GM23338 (cell line): Measurements from ENCODE around the gene PXDN. TPM values are rescaled to one million over a fixed set of nuclear protein-coding genes. Genes with fewer than 3 reads are reported as not detected.

Experiments
- ATAC-seq: fragments of 200-7000 bp; cut with Tn5 transposase; 3 replicates; pipeline ENCODE4 v1.9.1; 2020
- DNase-seq: peaks from one replicate; pipeline ENCODE4 v3.0.0-alpha.2; 2015; ENCODE audit warnings: low spot score
- H2AFZ ChIP-seq: fragments of 200-600 bp; sonication (generic); 2 replicates; pipeline ENCODE4 v1.8.0; 2016; ENCODE audit warnings: antibody characterized with exemption, mild to moderate bottlenecking, moderate library complexity
- H3F3A ChIP-seq: fragments of 200-600 bp; sonication (generic); replicated peaks from 2 replicates; pipeline ENCODE4 v1.8.0; 2017; ENCODE audit warnings: antibody characterized with exemption, mixed run types, low read depth
- H3K27ac ChIP-seq: fragments of 200-600 bp; sonication (generic); 2 replicates; pipeline ENCODE4 v1.6.1; 2016; ENCODE audit warnings: low read depth
- H3K27me3 ChIP-seq: fragments of 200-600 bp; sonication (generic); 2 replicates; pipeline ENCODE4 v1.8.0; 2016; ENCODE audit warnings: mild to moderate bottlenecking, mixed run types, moderate library complexity; ENCODE audit not compliant: insufficient read depth
- H3K36me3 ChIP-seq: fragments of 200-600 bp; sonication (generic); 2 replicates; pipeline ENCODE4 v1.8.0; 2016; ENCODE audit warnings: mild to moderate bottlenecking; ENCODE audit not compliant: insufficient read depth
- H3K4me1 ChIP-seq: fragments of 200-600 bp; sonication (generic); 2 replicates; pipeline ENCODE4 v1.8.0; 2016; ENCODE audit warnings: mild to moderate bottlenecking, moderate library complexity; ENCODE audit not compliant: insufficient read depth
- H3K4me2 ChIP-seq: fragments of 200-600 bp; sonication (generic); 2 replicates; pipeline ENCODE4 v1.7.1; 2017; ENCODE audit warnings: mixed run types
- H3K4me3 ChIP-seq: fragments of 200-600 bp; sonication (generic); 2 replicates; pipeline ENCODE4 v1.6.1; 2016; ENCODE audit warnings: mixed run types
- H3K79me2 ChIP-seq: fragments of 200-600 bp; sonication (generic); replicated peaks from 2 replicates; pipeline ENCODE4 v1.8.0; 2017; ENCODE audit warnings: mild to moderate bottlenecking; ENCODE audit not compliant: insufficient read depth
- H3K9me2 ChIP-seq: fragments of 200-600 bp; sonication (generic); 2 replicates; pipeline ENCODE4 v1.8.0; 2017; ENCODE audit not compliant: insufficient read depth
- H4K20me1 ChIP-seq: fragments of 200-600 bp; sonication (generic); replicated peaks from 2 replicates; pipeline ENCODE4 v1.8.0; 2017; ENCODE audit warnings: mild to moderate bottlenecking; ENCODE audit not compliant: insufficient read depth
- H3K27ac Mint-ChIP-seq: 2 replicates; pipeline ENCODE4 v1.8.0; 2020; ENCODE audit warnings: inconsistent platforms, mild to moderate bottlenecking, moderate library complexity, mixed read lengths
- H3K27me3 Mint-ChIP-seq: 3 replicates; pipeline ENCODE4 v1.8.0; 2022; ENCODE audit warnings: low read depth, mild to moderate bottlenecking, moderate library complexity, mixed read lengths, inconsistent platforms; ENCODE audit not compliant: insufficient read depth, poor library complexity
- H3K36me3 Mint-ChIP-seq: 3 replicates; pipeline ENCODE4 v1.8.0; 2021; ENCODE audit warnings: low read depth, mild to moderate bottlenecking, inconsistent platforms, moderate library complexity, mixed read lengths
- H3K4me1 Mint-ChIP-seq: 3 replicates; pipeline ENCODE4 v1.8.0; 2020; ENCODE audit warnings: mild to moderate bottlenecking, inconsistent platforms, mixed read lengths
- H3K4me3 Mint-ChIP-seq: 3 replicates; pipeline ENCODE4 v1.8.0; 2021; ENCODE audit warnings: moderate library complexity, mild to moderate bottlenecking, inconsistent platforms, mixed read lengths
- H3K9me3 Mint-ChIP-seq: 3 replicates; pipeline ENCODE4 v1.8.0; 2020; ENCODE audit warnings: moderate library complexity, mild to moderate bottlenecking, inconsistent platforms, mixed read lengths
- CREB1 ChIP-seq: fragments of 250-450 bp; sonication (Bioruptor Pico); IDR thresholded peaks from 2 replicates; pipeline ENCODE4 v1.5.0; 2020; ENCODE audit warnings: low read depth, mild to moderate bottlenecking, moderate library complexity
- EZH2 ChIP-seq: fragments of 200-600 bp; sonication (generic); IDR thresholded peaks from one replicate; pipeline ENCODE4 v1.8.0; 2017; ENCODE audit warnings: antibody characterized with exemption, mild to moderate bottlenecking, low read depth; ENCODE audit not compliant: unreplicated experiment
- NANOG ChIP-seq: IDR thresholded peaks from 2 replicates; pipeline ENCODE4 v1.6.1; 2016; ENCODE audit warnings: antibody characterized with exemption, borderline replicate concordance
- POLR2AphosphoS5 ChIP-seq: IDR thresholded peaks from 2 replicates; pipeline ENCODE4 v1.6.1; 2016; ENCODE audit warnings: antibody characterized with exemption, low read depth
- STAT1 ChIP-seq: IDR thresholded peaks from one replicate; pipeline ENCODE4 v1.6.1; 2016; ENCODE audit warnings: antibody characterized with exemption; ENCODE audit not compliant: unreplicated experiment
- ZNF331 ChIP-seq: fragments of 250-450 bp; sonication (Bioruptor Pico); IDR thresholded peaks from 2 replicates; pipeline ENCODE4 v1.5.0; 2020; ENCODE audit warnings: low read depth, mild to moderate bottlenecking, moderate library complexity
- polyA plus RNA-seq: library from polyadenylated mRNA; unstranded; fragments of >200 nt; fragmentation: Nextera tagmentation; extraction: Ambion mirVana; gene quantifications from 2 replicates; pipeline ENCODE4 v1.2.1, GENCODE V29; 2016
- total RNA-seq: library from RNA; depleted of rRNA; stranded (reverse); fragments of >200 nt; shearing (Covaris generic); gene quantifications from 2 replicates; pipeline ENCODE4 v1.2.3, GENCODE V29; 2014
- TF ChIP-seq, protein P1 (sequence below), 2 experiments: fragments of 200-600 bp in 1 of 2; sonication (generic) in 1 of 2; conservative IDR thresholded peaks; 2 replicates each; pipeline versions ENCODE4 v1.5.1 to v1.6.1; 2016 to 2017; ENCODE audit warnings: antibody characterized with exemption in 2 of 2, low read depth in 2 of 2, mild to moderate bottlenecking in 2 of 2, moderate library complexity in 1 of 2
- TF ChIP-seq, protein P2 (sequence below): IDR thresholded peaks from 2 replicates; pipeline ENCODE4 v1.6.1; 2016; ENCODE audit warnings: antibody characterized with exemption
- TF ChIP-seq, protein P3 (sequence below): IDR thresholded peaks from one replicate; pipeline ENCODE4 v1.6.1; 2018; ENCODE audit warnings: antibody characterized with exemption; ENCODE audit not compliant: unreplicated experiment

The PXDN gene
- total and polyA plus RNA-seq, 2 experiments from 2014 or later: 42.2 to 225 TPM

DNA sequence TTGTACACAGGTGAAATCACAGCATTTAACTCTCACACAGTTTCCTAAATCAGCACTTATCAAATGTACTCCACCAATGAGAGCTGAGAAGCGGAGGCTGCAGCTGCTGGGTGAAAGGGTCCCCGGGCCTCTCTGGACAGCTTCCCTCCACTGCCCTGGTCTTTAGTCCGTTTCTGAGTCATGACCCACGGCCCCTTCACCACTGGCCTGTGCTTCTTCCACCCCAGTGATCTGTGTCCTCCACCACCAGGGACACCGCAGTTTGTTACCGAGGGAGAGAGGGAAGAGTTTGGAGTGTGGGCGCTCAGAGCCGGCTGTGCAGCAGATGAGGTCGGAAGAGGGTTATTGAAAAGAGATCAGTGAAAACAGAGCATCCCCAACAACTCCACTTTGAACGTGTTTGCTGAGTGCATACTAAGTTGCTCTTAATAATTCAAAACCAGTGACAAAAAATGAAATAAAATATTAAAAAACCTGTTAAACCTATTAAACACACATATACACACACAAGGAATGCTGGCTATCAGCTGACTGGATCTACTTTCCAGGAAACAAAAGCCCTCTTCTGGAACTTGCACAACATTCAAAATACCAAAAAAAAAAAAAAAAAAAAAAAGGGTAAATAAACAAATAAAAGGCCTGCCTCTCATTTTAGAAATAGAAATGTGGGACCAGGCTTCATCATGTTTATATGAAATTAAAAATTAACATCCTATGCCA, 54.1 kb downstream of the PXDN start (continued):
- TF ChIP-seq, protein P1, sequence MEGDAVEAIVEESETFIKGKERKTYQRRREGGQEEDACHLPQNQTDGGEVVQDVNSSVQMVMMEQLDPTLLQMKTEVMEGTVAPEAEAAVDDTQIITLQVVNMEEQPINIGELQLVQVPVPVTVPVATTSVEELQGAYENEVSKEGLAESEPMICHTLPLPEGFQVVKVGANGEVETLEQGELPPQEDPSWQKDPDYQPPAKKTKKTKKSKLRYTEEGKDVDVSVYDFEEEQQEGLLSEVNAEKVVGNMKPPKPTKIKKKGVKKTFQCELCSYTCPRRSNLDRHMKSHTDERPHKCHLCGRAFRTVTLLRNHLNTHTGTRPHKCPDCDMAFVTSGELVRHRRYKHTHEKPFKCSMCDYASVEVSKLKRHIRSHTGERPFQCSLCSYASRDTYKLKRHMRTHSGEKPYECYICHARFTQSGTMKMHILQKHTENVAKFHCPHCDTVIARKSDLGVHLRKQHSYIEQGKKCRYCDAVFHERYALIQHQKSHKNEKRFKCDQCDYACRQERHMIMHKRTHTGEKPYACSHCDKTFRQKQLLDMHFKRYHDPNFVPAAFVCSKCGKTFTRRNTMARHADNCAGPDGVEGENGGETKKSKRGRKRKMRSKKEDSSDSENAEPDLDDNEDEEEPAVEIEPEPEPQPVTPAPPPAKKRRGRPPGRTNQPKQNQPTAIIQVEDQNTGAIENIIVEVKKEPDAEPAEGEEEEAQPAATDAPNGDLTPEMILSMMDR (conservative IDR thresholded peaks at IDR 0.05; ENCODE audit: low read depth in 2 of 2): no peak
- no peak for TF ChIP-seq NANOG
- no peak for TF ChIP-seq CREB1
- TF ChIP-seq STAT1: no peak
- TF ChIP-seq EZH2: no peak
- TF ChIP-seq ZNF331 (CRISPR knock-in tag): no peak

DNA sequence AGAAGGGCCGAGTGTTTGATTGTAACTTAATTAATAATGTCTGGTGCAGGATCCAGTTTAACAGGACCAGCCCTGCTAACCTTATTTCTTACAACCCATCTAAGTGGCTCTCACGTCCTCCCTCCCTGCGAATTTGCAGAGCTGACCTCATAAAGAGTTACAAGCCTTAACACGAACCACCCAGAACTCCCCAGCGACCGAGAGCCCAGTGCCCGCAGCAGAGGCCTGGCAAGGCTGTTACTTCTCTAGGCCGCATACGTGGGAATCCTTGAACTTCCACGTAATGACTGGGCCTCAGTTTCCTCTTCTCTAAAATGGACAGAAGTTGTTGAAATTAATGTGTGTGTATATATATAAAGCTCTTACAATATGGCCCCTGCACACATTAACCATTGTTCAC, 55.5 kb downstream of the PXDN start:
- Histone ChIP-seq H3K36me3 (peaks cover under 1% of the 10 kb centered on the region; the same call in 1 of the 2 replicates), H3K27me3 (no peaks in the 10 kb centered on the region), H3K4me3 (no peak overlapping the region), H3K9me2 (no peaks in the 10 kb centered on the region), H3F3A (no peaks in the 10 kb centered on the region; the same call in 1 of the 2 replicates), H3K79me2 (peaks cover 17% of the 10 kb centered on the region; the same call in 1 of the 2 replicates), H3K27ac (no peak overlapping the region), H3K4me1 (no peaks in the 10 kb centered on the region), H2AFZ (no peak overlapping the region), H4K20me1 (peaks cover 4% of the 10 kb centered on the region; the same call in 1 of the 2 replicates), H3K4me2 (no peak overlapping the region)
- Mint-ChIP-seq H3K9me3 (no peaks in the 10 kb centered on the region), H3K4me3 (no peak overlapping the region), H3K36me3 (peaks cover 49% of the 10 kb centered on the region), H3K27me3 (peaks cover 9% of the 10 kb centered on the region), H3K4me1 (peaks cover 23% of the 10 kb centered on the region), H3K27ac (no peak overlapping the region)
- DNase-seq: no peak
- TF ChIP-seq POLR2AphosphoS5: no peak
- no peak for TF ChIP-seq NANOG
- no peak for TF ChIP-seq EZH2
- no peak for TF ChIP-seq CREB1
- TF ChIP-seq ZNF331 (CRISPR knock-in tag): no peak
- TF ChIP-seq STAT1: no peak
- TF ChIP-seq, protein P2, sequence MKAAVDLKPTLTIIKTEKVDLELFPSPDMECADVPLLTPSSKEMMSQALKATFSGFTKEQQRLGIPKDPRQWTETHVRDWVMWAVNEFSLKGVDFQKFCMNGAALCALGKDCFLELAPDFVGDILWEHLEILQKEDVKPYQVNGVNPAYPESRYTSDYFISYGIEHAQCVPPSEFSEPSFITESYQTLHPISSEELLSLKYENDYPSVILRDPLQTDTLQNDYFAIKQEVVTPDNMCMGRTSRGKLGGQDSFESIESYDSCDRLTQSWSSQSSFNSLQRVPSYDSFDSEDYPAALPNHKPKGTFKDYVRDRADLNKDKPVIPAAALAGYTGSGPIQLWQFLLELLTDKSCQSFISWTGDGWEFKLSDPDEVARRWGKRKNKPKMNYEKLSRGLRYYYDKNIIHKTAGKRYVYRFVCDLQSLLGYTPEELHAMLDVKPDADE: no peak
- no peak for ATAC-seq

DNA sequence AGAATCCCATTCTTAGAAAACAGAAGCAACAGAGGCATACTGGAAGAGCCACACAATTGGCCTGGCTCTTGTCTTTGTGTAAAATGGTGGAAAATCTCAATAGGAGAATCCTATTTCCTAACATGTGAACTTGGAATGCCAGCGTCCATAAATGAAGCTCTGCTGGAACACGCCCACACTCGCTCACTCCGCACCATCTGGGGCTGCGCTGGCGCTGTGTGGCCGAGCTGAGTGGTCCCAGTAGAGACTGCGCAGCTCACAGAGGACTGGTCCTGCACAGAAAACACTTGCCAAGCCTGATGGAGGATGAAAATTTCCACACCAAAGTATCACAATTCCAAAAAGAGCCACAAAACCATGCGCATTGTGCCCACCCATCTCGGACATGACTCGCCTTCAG, 56.2 kb downstream of the PXDN start:
- no peak overlapping the region; the same call in 1 of the 2 replicates for H3K27ac ChIP-seq
- ATAC-seq (no peak), DNase-seq (no peak)
- no peaks in the 10 kb centered on the region for H3K27me3 ChIP-seq
- peaks cover 5% of the 10 kb centered on the region for H3K36me3 ChIP-seq
- Mint-ChIP-seq H3K4me1 (peaks cover 23% of the 10 kb centered on the region), H3K27me3 (peaks cover 9% of the 10 kb centered on the region), H3K9me3 (no peaks in the 10 kb centered on the region), H3K36me3 (peaks cover 52% of the 10 kb centered on the region), H3K27ac (peak overlapping the region; percentile 78; the same call in 1 of the 2 replicates), H3K4me3 (no peak overlapping the region)
- no peak overlapping the region for H2AFZ ChIP-seq
- H3K4me3 ChIP-seq: no peak overlapping the region
- H3K79me2 ChIP-seq: peaks cover 10% of the 10 kb centered on the region; the same call in 1 of the 2 replicates
- no peak overlapping the region for H3K4me2 ChIP-seq
- H3K4me1 ChIP-seq: no peaks in the 10 kb centered on the region
- TF ChIP-seq POLR2AphosphoS5: no peak
- no peak for TF ChIP-seq CREB1
- TF ChIP-seq EZH2: no peak
- TF ChIP-seq, protein P3, sequence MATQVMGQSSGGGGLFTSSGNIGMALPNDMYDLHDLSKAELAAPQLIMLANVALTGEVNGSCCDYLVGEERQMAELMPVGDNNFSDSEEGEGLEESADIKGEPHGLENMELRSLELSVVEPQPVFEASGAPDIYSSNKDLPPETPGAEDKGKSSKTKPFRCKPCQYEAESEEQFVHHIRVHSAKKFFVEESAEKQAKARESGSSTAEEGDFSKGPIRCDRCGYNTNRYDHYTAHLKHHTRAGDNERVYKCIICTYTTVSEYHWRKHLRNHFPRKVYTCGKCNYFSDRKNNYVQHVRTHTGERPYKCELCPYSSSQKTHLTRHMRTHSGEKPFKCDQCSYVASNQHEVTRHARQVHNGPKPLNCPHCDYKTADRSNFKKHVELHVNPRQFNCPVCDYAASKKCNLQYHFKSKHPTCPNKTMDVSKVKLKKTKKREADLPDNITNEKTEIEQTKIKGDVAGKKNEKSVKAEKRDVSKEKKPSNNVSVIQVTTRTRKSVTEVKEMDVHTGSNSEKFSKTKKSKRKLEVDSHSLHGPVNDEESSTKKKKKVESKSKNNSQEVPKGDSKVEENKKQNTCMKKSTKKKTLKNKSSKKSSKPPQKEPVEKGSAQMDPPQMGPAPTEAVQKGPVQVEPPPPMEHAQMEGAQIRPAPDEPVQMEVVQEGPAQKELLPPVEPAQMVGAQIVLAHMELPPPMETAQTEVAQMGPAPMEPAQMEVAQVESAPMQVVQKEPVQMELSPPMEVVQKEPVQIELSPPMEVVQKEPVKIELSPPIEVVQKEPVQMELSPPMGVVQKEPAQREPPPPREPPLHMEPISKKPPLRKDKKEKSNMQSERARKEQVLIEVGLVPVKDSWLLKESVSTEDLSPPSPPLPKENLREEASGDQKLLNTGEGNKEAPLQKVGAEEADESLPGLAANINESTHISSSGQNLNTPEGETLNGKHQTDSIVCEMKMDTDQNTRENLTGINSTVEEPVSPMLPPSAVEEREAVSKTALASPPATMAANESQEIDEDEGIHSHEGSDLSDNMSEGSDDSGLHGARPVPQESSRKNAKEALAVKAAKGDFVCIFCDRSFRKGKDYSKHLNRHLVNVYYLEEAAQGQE: no peak
- no peaks in the 10 kb centered on the region for H3K9me2 ChIP-seq
- peaks cover 4% of the 10 kb centered on the region; the same call in 1 of the 2 replicates for H4K20me1 ChIP-seq
- H3F3A ChIP-seq: no peaks in the 10 kb centered on the region; the same call in 1 of the 2 replicates
